Kidney epithelial cell (primary cell): ENCODE measurements around the gene PDIA6. TPM values are rescaled to one million over a fixed set of nuclear protein-coding genes. Genes with fewer than 3 reads are reported as not detected.

Experiments
- DNase-seq: peaks from one replicate; pipeline ENCODE4 v3.0.0-alpha.2; 2010; ENCODE audit warnings: low read depth
- H3K27me3 ChIP-seq: 2 replicates; pipeline ENCODE4 v1.6.0; 2011; ENCODE audit warnings: low read length; ENCODE audit not compliant: control insufficient read depth, insufficient read depth
- H3K36me3 ChIP-seq: 2 replicates; pipeline ENCODE4 v1.5.1; 2011; ENCODE audit warnings: low read length; ENCODE audit not compliant: control insufficient read depth, insufficient read depth
- H3K4me3 ChIP-seq: 2 replicates; pipeline ENCODE4 v1.5.1; 2011; ENCODE audit warnings: low read depth, mild to moderate bottlenecking, control low read depth, low read length
- CTCF ChIP-seq: IDR thresholded peaks from 2 replicates; pipeline ENCODE4 v1.5.1; 2011; ENCODE audit warnings: mild to moderate bottlenecking, moderate library complexity, low read length, control low read depth, inconsistent platforms; ENCODE audit not compliant: insufficient read depth, poor library complexity, severe bottlenecking
- total RNA-seq: library from RNA; depleted of rRNA; stranded (reverse); fragments of >200 nt; gene quantifications from 2 replicates; pipeline ENCODE4 v1.2.3, GENCODE V29; 2015

PDIA6 gene
- total RNA-seq, 1 donor from 2014 or later, result 328 TPM

GRCh38 chr2:10750610-10751009 is 62.0 kb downstream of the PDIA6 start:
- no peaks in the 10 kb centered on the region for H3K36me3 ChIP-seq
- no peaks in the 10 kb centered on the region for H3K27me3 ChIP-seq
- no peak overlapping the region for H3K4me3 ChIP-seq
- no peak for DNase-seq
- no peak for TF ChIP-seq CTCF

- no peak for DNase-seq
- Histone ChIP-seq H3K4me3 (no peak overlapping the region), H3K36me3 (no peaks in the 10 kb centered on the region), H3K27me3 (no peaks in the 10 kb centered on the region)
- no peak for TF ChIP-seq CTCF
Measured at GRCh38 chr2:10742666-10743065, 69.9 kb downstream of the PDIA6 start.

DNA sequence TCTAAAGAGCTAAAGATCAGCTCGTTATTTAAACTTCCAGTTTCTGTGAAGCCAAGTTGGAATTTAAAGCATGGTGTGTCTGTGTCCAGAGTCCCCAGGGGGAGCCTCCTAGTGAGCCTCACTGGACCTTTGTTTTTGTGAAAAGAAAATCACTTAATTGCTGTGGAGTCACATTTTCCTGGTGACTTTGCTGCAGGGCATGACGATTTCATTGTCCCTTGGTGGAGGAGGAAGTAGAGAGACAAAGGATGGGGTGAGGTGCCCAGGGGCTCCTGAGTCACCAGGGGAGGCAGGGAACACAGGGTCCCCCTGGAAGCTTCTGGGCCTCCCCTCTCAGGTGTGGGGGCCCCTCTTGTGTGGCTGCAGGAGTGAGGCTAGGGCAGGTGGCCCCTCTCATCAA is 71.4 kb downstream of the PDIA6 start:
- Histone ChIP-seq H3K36me3 (no peaks in the 10 kb centered on the region), H3K4me3 (no peak overlapping the region), H3K27me3 (no peaks in the 10 kb centered on the region)
- TF ChIP-seq CTCF, result no peak
- DNase-seq, result no peak

DNA sequence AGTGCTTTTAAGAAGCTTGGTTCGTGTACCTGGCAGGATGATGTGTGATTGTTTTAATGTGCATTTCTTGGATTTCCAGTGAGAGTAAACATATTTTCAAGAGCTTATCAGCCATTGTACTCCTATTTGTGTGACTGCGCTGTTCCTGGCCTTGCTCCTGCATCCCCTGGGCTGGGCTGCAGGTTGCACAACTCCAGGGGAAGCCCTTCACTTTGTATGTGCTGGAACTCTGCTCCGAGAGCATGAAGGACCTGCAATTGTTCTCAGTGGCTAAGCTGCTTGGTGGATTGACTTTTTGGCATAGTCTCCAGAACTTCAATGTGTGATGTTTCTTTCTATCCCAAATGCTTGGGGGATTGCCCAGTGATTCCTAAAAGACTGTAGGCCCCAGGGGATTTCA is 72.4 kb downstream of the PDIA6 start:
- no peaks in the 10 kb centered on the region for H3K27me3 ChIP-seq
- H3K36me3 ChIP-seq, result no peaks in the 10 kb centered on the region
- H3K4me3 ChIP-seq, result no peak overlapping the region
- no peak for DNase-seq
- no peak for TF ChIP-seq CTCF

GRCh38 chr2:10738192-10738591 is 74.4 kb downstream of the PDIA6 start:
- DNase-seq, result no peak
- H3K4me3 ChIP-seq, result no peak overlapping the region
- TF ChIP-seq CTCF, result no peak
- H3K36me3 ChIP-seq, result no peaks in the 10 kb centered on the region
- H3K27me3 ChIP-seq, result peaks cover 2% of the 10 kb centered on the region

DNA sequence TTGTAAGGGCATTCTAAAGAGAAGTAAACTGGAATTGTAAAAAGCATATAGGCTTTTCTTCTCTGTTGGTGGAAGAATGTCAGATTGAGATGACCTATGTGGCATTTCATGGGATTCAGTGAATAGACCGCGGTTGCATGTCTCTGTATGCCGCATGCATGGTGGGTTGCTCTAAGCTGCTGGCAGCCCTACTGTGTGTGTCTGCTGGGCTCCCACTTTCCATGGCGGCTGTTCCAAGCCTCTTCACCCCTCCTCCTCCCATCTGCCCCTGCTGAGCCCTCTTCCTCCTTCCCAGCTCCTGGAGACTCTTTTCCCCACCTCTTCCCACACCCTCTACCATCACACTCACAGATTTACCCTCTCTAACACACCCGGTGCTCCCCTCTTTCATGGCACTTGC is 78.6 kb downstream of the PDIA6 start:
- no peak for DNase-seq
- TF ChIP-seq CTCF, result no peak
- Histone ChIP-seq H3K27me3 (peaks cover 2% of the 10 kb centered on the region), H3K36me3 (no peaks in the 10 kb centered on the region), H3K4me3 (no peak overlapping the region)
